HG03575 (cell line): ENCODE data around the gene TRIM40.
"Not testable (repeated sequence)": the region's sequence is repeated elsewhere in the genome, so short reads cannot be mapped to it uniquely, and the experiment has no call there.

ENCODE experiments used
- ATAC-seq: cut with Tn5 transposase; IDR thresholded peaks from one replicate; pipeline ENCODE4 v1.9.1; 2021; ENCODE audit not compliant: unreplicated experiment, insufficient number of reproducible peaks, low FRiP score; ENCODE audit errors: extremely low read depth

Gene TRIM40

GRCh38 chr6:30160008-30160784 lies 24.3 kb downstream of the TRIM40 start:
- no peak for ATAC-seq

- no peak for ATAC-seq
Observed at GRCh38 chr6:30160785-30161531, 25.0 kb downstream of the TRIM40 start, which contains the start of gene TRIM10. Gene TRIM10 (minus strand): TSS chr6:30161211. CDS start chr6:30160858, 353 bp downstream.

GRCh38 chr6:30162265-30163089 lies 26.5 kb downstream of the TRIM40 start:
- no peak for ATAC-seq

- no peak for ATAC-seq
Observed at GRCh38 chr6:30163090-30163917, 27.4 kb downstream of the TRIM40 start, which contains the start of gene TRIM15. Gene TRIM15 (plus strand): TSS chr6:30163546. CDS start chr6:30163685, 139 bp downstream.

GRCh38 chr6:30163918-30164654 lies 28.1 kb downstream of the TRIM40 start:
- no peak for ATAC-seq

GRCh38 chr6:30164714-30165113 lies 28.8 kb downstream of the TRIM40 start:
- ATAC-seq, result no peak

- not testable (repeated sequence) for ATAC-seq
Observed at GRCh38 chr6:30165238-30165637, 29.3 kb downstream of the TRIM40 start.

- no peak for ATAC-seq
Observed at GRCh38 chr6:30167101-30167500, 31.2 kb downstream of the TRIM40 start.

- no peak for ATAC-seq
Observed at GRCh38 chr6:30168741-30169140, 32.8 kb downstream of the TRIM40 start.

- no peak for ATAC-seq
Observed at GRCh38 chr6:30169658-30170614, 34.0 kb downstream of the TRIM40 start.

- no peak for ATAC-seq
Observed at GRCh38 chr6:30171677-30172471, 35.9 kb downstream of the TRIM40 start.

GRCh38 chr6:30172681-30173080 lies 36.7 kb downstream of the TRIM40 start:
- ATAC-seq, result no peak

- ATAC-seq, result no peak
Observed at GRCh38 chr6:30175765-30176164, 39.8 kb downstream of the TRIM40 start.

- ATAC-seq, result no peak
Observed at GRCh38 chr6:30178837-30179236, 42.9 kb downstream of the TRIM40 start.

- no peak for ATAC-seq
Observed at GRCh38 chr6:30180145-30180544, 44.2 kb downstream of the TRIM40 start.

- ATAC-seq, result no peak
Observed at GRCh38 chr6:30184417-30185031, 48.6 kb downstream of the TRIM40 start.
